SK-N-SH (cell line): ENCODE data around the gene TFAP2E. TPM values are rescaled to one million over a fixed set of nuclear protein-coding genes. Genes with fewer than 3 reads are reported as not detected.

Experiments used
- CTCF ChIA-PET: fragments of 300-600, 350-600 bp; formaldehyde crosslinking; extraction: SDS; loops from one replicate; lab custom pipeline; 2021; lab: Yijun Ruan, JAX
- POLR2A ChIA-PET: fragments of 350-600 bp; sonication (Branson Sonifier 250); formaldehyde crosslinking; extraction: SDS; loops from one replicate; lab custom pipeline; 2020; ENCODE audit warnings: antibody characterized with exemption, inconsistent platforms; lab: Yijun Ruan, JAX
- DNase-seq: peaks from one replicate; pipeline ENCODE4 v3.0.0; 2012
- H2AFZ ChIP-seq: fragments of 200-600 bp; sonication (generic); 2 replicates; pipeline ENCODE4 v1.8.1; 2016; ENCODE audit warnings: antibody characterized with exemption, mild to moderate bottlenecking, low read depth
- H3F3A ChIP-seq: fragments of 200-600 bp; sonication (generic); replicated peaks from 2 replicates; pipeline ENCODE3; 2016; ENCODE audit warnings: antibody characterized with exemption, mild to moderate bottlenecking; ENCODE audit not compliant: insufficient read depth
- H3K27ac ChIP-seq, 2 experiments: fragments of 200-500 bp in 1 of 2; fragments of 200-600 bp in 1 of 2; sonication (Bioruptor generic) in 1 of 2; sonication (generic), shearing (Covaris generic) in 1 of 2; 2 replicates each; pipeline versions ENCODE4 v1.5.1 to v1.6.1; 2014 to 2016; ENCODE audit warnings: low read depth in 2 of 2, inconsistent platforms in 1 of 2, low read length in 1 of 2, mild to moderate bottlenecking in 1 of 2, mixed read lengths in 1 of 2
- H3K27me3 ChIP-seq: fragments of 200-600 bp; sonication (generic), shearing (Covaris generic); 2 replicates; pipeline ENCODE4 v1.6.1; 2016; ENCODE audit warnings: mixed run types; ENCODE audit not compliant: insufficient read depth
- H3K36me3 ChIP-seq, 2 experiments: fragments of 200-500 bp in 1 of 2; fragments of 200-600 bp in 1 of 2; sonication (Bioruptor generic) in 1 of 2; sonication (generic) in 1 of 2; replicated peaks in 1 of 2; 2 replicates each; pipeline versions ENCODE3 to v1.5.1; 2014 to 2016; ENCODE audit warnings: low read length in 1 of 2, mild to moderate bottlenecking in 1 of 2; ENCODE audit not compliant: insufficient read depth in 2 of 2, control insufficient read depth in 1 of 2
- H3K4me1 ChIP-seq, 2 experiments: fragments of 200-500 bp in 1 of 2; fragments of 200-600 bp in 1 of 2; sonication (Bioruptor generic) in 1 of 2; sonication (generic), shearing (Covaris generic) in 1 of 2; 2 replicates each; pipeline versions ENCODE4 v1.5.1 to v1.6.1; 2014 to 2016; ENCODE audit warnings: low read depth in 1 of 2, low read length in 1 of 2, mixed run types in 1 of 2; ENCODE audit not compliant: insufficient read depth in 2 of 2, control insufficient read depth in 1 of 2
- H3K4me2 ChIP-seq: fragments of 200-600 bp; sonication (generic), shearing (Covaris generic); 2 replicates; pipeline ENCODE4 v1.6.1; 2017; ENCODE audit warnings: mixed run types
- H3K4me3 ChIP-seq, 2 experiments: fragments of 200-500 bp in 1 of 2; fragments of 200-600 bp in 1 of 2; sonication (Bioruptor generic) in 1 of 2; sonication (generic), shearing (Covaris generic) in 1 of 2; 2 replicates each; pipeline versions ENCODE4 v1.5.1 to v1.8.1; 2014 to 2016; ENCODE audit warnings: low read depth in 2 of 2, inconsistent platforms in 1 of 2, low read length in 1 of 2, mild to moderate bottlenecking in 1 of 2, mixed read lengths in 1 of 2, moderate library complexity in 1 of 2
- H3K79me2 ChIP-seq: fragments of 200-600 bp; sonication (generic); 2 replicates; pipeline ENCODE4 v1.8.1; 2017; ENCODE audit warnings: mild to moderate bottlenecking; ENCODE audit not compliant: insufficient read depth
- H3K9ac ChIP-seq: fragments of 200-600 bp; sonication (generic); 2 replicates; pipeline ENCODE4 v1.6.1; 2017; ENCODE audit warnings: mixed run types
- H3K9me2 ChIP-seq: fragments of 200-600 bp; sonication (generic); 2 replicates; pipeline ENCODE4 v1.6.1; 2017; ENCODE audit warnings: mixed run types
- H3K9me3 ChIP-seq: fragments of 200-600 bp; sonication (generic); 2 replicates; pipeline ENCODE4 v1.6.1; 2017; ENCODE audit warnings: mixed run types, mild to moderate bottlenecking, moderate library complexity
- H4K20me1 ChIP-seq: fragments of 200-600 bp; sonication (generic); 2 replicates; pipeline ENCODE4 v1.6.1; 2017; ENCODE audit warnings: mild to moderate bottlenecking, mixed run types; ENCODE audit not compliant: insufficient read depth
- MAX ChIP-seq: IDR thresholded peaks from 2 replicates; pipeline ENCODE4 v1.4.0; 2012; ENCODE audit warnings: low read depth
- MEF2A ChIP-seq: IDR thresholded peaks from 2 replicates; pipeline ENCODE4 v1.4.0; 2012; ENCODE audit warnings: low read depth, borderline replicate concordance
- NFIC ChIP-seq: IDR thresholded peaks from 2 replicates; pipeline ENCODE4 v1.4.0; 2012; ENCODE audit warnings: borderline replicate concordance
- RAD21 ChIP-seq: IDR thresholded peaks from 2 replicates; pipeline ENCODE4 v1.6.1; 2012; ENCODE audit warnings: mild to moderate bottlenecking, low read length
- USF2 ChIP-seq: fragments of 150-350 bp; IDR thresholded peaks from 2 replicates; pipeline ENCODE4 v1.6.1; 2017; ENCODE audit warnings: antibody characterized with exemption, low read length, low read depth, borderline replicate concordance
- ZBTB33 ChIP-seq: IDR thresholded peaks from 2 replicates; pipeline ENCODE4 v1.4.0; 2012; ENCODE audit warnings: low read depth, borderline replicate concordance
- WGBS: methylation state at CpG from one replicate; pipeline ENCODE4 v1.1.6; 2017; ENCODE audit warnings: low lambda C conversion rate; 5-methylcytosine and 5-hydroxymethylcytosine counted together
- polyA plus RNA-seq, 3 experiments: library from polyadenylated mRNA; depleted of rRNA; stranded (reverse); fragments of >200 nt; gene quantifications; 2 replicates each; pipeline ENCODE4 v1.2.3, GENCODE V29; 2012

TFAP2E gene
- polyA plus RNA-seq, 1 of the 3 experiments (the other 2 are of a cell fraction) = 0.59 TPM

GRCh38 chr1:35558374-35559316 lies 14.5 kb upstream of the TFAP2E start:
- H3K27ac ChIP-seq = peak overlapping the region; percentile 86 to 91; a peak in 3 of 4 replicates
- H3K9me2 ChIP-seq = no peaks in the 10 kb centered on the region
- no peak overlapping the region; the same call in 1 of the 2 replicates for H2AFZ ChIP-seq
- peak; percentile 82 for DNase-seq
- peak overlapping the region; percentile 84 for H3K9ac ChIP-seq
- no peaks in the 10 kb centered on the region for H3K9me3 ChIP-seq
- H3K4me3 ChIP-seq = peak overlapping the region; percentile 88 to 89
- peaks cover 6% of the 10 kb centered on the region; the same call in 1 of the 2 replicates for H4K20me1 ChIP-seq
- WGBS = 36% methylated on average over 21 of the region's 26 CpGs
- POLR2A ChIA-PET = interaction anchor here (0.7 to 0.8 kb wide), 2 partner anchors 10 to 149 kb away, joined by 3 read pairs; no protein-coding TSS in a partner anchor
- H3K4me2 ChIP-seq = peak overlapping the region; percentile 74
- peaks cover 12% of the 10 kb centered on the region for H3F3A ChIP-seq
- H3K79me2 ChIP-seq = peaks cover 44% of the 10 kb centered on the region
- no peaks in the 10 kb centered on the region for H3K27me3 ChIP-seq
- peaks cover 4 to 38% of the 10 kb centered on the region in 2 experiments; a peak in 3 of 4 replicates for H3K4me1 ChIP-seq
- CTCF ChIA-PET = interaction anchor here (3.7 to 8.2 kb wide), 3 partner anchors 10 to 168 kb away, joined by 17 to 81 read pairs (median 20); no protein-coding TSS in a partner anchor
- H3K36me3 ChIP-seq = peaks cover 5 to 31% of the 10 kb centered on the region in 2 experiments
- no peak for TF ChIP-seq ZBTB33
- TF ChIP-seq RAD21 = peak; percentile 11; the same call in 1 of the 2 replicates

- DNase-seq = no peak
- Histone ChIP-seq H3K4me2 (peak overlapping the region; percentile 74), H3K27me3 (no peaks in the 10 kb centered on the region), H3K4me1 (peaks cover 4 to 32% of the 10 kb centered on the region in 2 experiments; a peak in 3 of 4 replicates), H3K9me2 (no peaks in the 10 kb centered on the region), H3F3A (peaks cover 8% of the 10 kb centered on the region), H3K9me3 (no peaks in the 10 kb centered on the region), H3K36me3 (peaks cover 0 to 34% of the 10 kb centered on the region in 2 experiments), H3K9ac (no peak overlapping the region), H3K27ac (no peak overlapping the region), H4K20me1 (peaks cover 6% of the 10 kb centered on the region; the same call in 1 of the 2 replicates), H2AFZ (no peak overlapping the region), H3K4me3 (no peak overlapping the region), H3K79me2 (peaks cover 36% of the 10 kb centered on the region)
- no peak for TF ChIP-seq NFIC
- no peak for TF ChIP-seq USF2
- TF ChIP-seq MEF2A = no peak
- no peak for TF ChIP-seq MAX
- ChIA-PET POLR2A (interaction anchor here (0.8 kb wide), 1 partner anchor 149 kb away, joined by 3 read pairs; no protein-coding TSS in a partner anchor), CTCF (interaction anchor here (3.7 to 8.2 kb wide), 3 partner anchors 9 to 167 kb away, joined by 17 to 81 read pairs (median 20); no protein-coding TSS in a partner anchor)
- 83% methylated on average over 5 of the region's 7 CpGs for WGBS
Measured at GRCh38 chr1:35559317-35559944, 13.7 kb upstream of the TFAP2E start.
